HPDE6-E6E7 (cell line): Measurements from ENCODE around the gene PCMTD2.
"Not testable (repeated sequence)": the region's sequence is repeated elsewhere in the genome, so short reads cannot be mapped to it uniquely, and the experiment has no call there.

Experiments
- DNase-seq: peaks from one replicate; pipeline ENCODE4 v3.0.0; 2011; ENCODE audit warnings: missing footprints; ENCODE audit errors: extremely low spot score

PCMTD2 gene

GRCh38 chr20:64224351-64225170 is 31.0 kb upstream of the PCMTD2 start:
- peak; percentile 91 for DNase-seq

- no peak for DNase-seq
These were observed 30.4 kb upstream of the PCMTD2 start for GRCh38 chr20:64225171-64225595.

- no peak for DNase-seq
These were observed 29.5 kb upstream of the PCMTD2 start for GRCh38 chr20:64225828-64226598.

- DNase-seq: no peak
These were observed 28.6 kb upstream of the PCMTD2 start for GRCh38 chr20:64226686-64227580.

- no peak for DNase-seq
These were observed 27.4 kb upstream of the PCMTD2 start for GRCh38 chr20:64228086-64228653.

- no peak for DNase-seq
These were observed 26.6 kb upstream of the PCMTD2 start for GRCh38 chr20:64228751-64229506.

GRCh38 chr20:64229507-64230061 is 26.0 kb upstream of the PCMTD2 start:
- DNase-seq: no peak

GRCh38 chr20:64230461-64231145 is 24.9 kb upstream of the PCMTD2 start:
- DNase-seq: no peak

GRCh38 chr20:64231621-64232550 is 23.7 kb upstream of the PCMTD2 start:
- DNase-seq: no peak

- DNase-seq: no peak
These were observed 22.8 kb upstream of the PCMTD2 start for GRCh38 chr20:64232794-64233193.

GRCh38 chr20:64233725-64234124 is 21.8 kb upstream of the PCMTD2 start:
- DNase-seq: no peak

- no peak for DNase-seq
These were observed 21.2 kb upstream of the PCMTD2 start for GRCh38 chr20:64234291-64234791.

GRCh38 chr20:64234921-64235565 is 20.5 kb upstream of the PCMTD2 start:
- DNase-seq: not testable (repeated sequence)

GRCh38 chr20:64236137-64237088 is 19.1 kb upstream of the PCMTD2 start:
- no peak for DNase-seq

GRCh38 chr20:64237316-64237715 is 18.2 kb upstream of the PCMTD2 start:
- DNase-seq: no peak

- DNase-seq: no peak
These were observed 17.3 kb upstream of the PCMTD2 start for GRCh38 chr20:64238115-64238825.
